K562 (cell line): ENCODE data around the gene ZPR1. TPM values are rescaled to one million over a fixed set of nuclear protein-coding genes. Genes with fewer than 3 reads are reported as not detected.

Experiments
- ATAC-seq: fragments of 200-7000 bp; cut with Tn5 transposase; 3 replicates; pipeline ENCODE4 v1.9.1; 2020; ENCODE audit warnings: moderate library complexity
- BruUV-seq: library from RNA; stranded (reverse); fragments of 400-500 nt; replicated peaks from 2 replicates; lab custom pipeline; 2021; lab: Mats Ljungman, UMichigan
- CTCF ChIA-PET: fragments of 300-600 bp; formaldehyde crosslinking; extraction: SDS; loops from one replicate; lab custom pipeline; 2021; ENCODE audit warnings: low intra/inter-chr PET ratio; lab: Yijun Ruan, JAX
- POLR2A ChIA-PET: fragments of 300-600, 350-650 bp; sonication (Branson Sonifier 250); formaldehyde crosslinking; extraction: SDS; loops from one replicate; lab custom pipeline; 2021; ENCODE audit warnings: antibody characterized with exemption, inconsistent platforms; lab: Yijun Ruan, JAX
- DNase-seq, 4 experiments: peaks; one replicate each; pipeline versions ENCODE4 v3.0.0 to v3.0.0-alpha.2; 2011 to 2018; ENCODE audit warnings: low spot score in 3 of 4, mixed read lengths in 3 of 4; ENCODE audit errors: extremely low read depth in 1 of 4
- FAIRE-seq: peaks from 2 replicates; lab custom pipeline; 2011; peaks lifted over from hg19 to GRCh38; lab: Jason Lieb, UNC
- H2AFZ ChIP-seq: 2 replicates; pipeline ENCODE4 v1.6.0; 2011; ENCODE audit warnings: low read depth, low read length, control low read depth, inconsistent platforms
- H3K27ac ChIP-seq: fragments of 200-600 bp; 3 replicates; pipeline ENCODE4 v1.8.0; 2011; ENCODE audit warnings: low read depth, mild to moderate bottlenecking, control low read depth, inconsistent platforms, low read length, moderate library complexity, mixed read lengths; ENCODE audit errors: extremely low read depth
- H3K27me3 ChIP-seq, 2 experiments: fragments of 300-600 bp in 1 of 2; 2 replicates in 1 of 2; 3 replicates in 1 of 2; pipeline versions ENCODE4 v1.6.0 to v1.8.0; 2011; ENCODE audit warnings: inconsistent platforms in 2 of 2, low read length in 2 of 2, mild to moderate bottlenecking in 1 of 2, mixed read lengths in 1 of 2, moderate library complexity in 1 of 2; ENCODE audit not compliant: control insufficient read depth in 2 of 2, insufficient read depth in 2 of 2
- H3K36me3 ChIP-seq: fragments of 300-600 bp; 3 replicates; pipeline ENCODE4 v1.8.0; 2011; ENCODE audit warnings: mild to moderate bottlenecking, low read length, inconsistent platforms; ENCODE audit not compliant: control insufficient read depth, insufficient read depth
- H3K4me1 ChIP-seq, 2 experiments: fragments of 200-600 bp in 1 of 2; replicated peaks in 1 of 2; 2 replicates in 1 of 2; 3 replicates in 1 of 2; pipeline versions ENCODE4 v1.5.1 to v1.8.0; 2011; ENCODE audit warnings: inconsistent platforms in 2 of 2, low read length in 2 of 2, mild to moderate bottlenecking in 1 of 2, mixed read lengths in 1 of 2, moderate library complexity in 1 of 2; ENCODE audit not compliant: control insufficient read depth in 2 of 2, insufficient read depth in 2 of 2
- H3K4me2 ChIP-seq: 2 replicates; pipeline ENCODE4 v1.6.1; 2011; ENCODE audit warnings: low read length, control low read depth, inconsistent platforms, mixed read lengths; ENCODE audit not compliant: insufficient read depth
- H3K4me3 ChIP-seq: fragments of 200-600 bp; sonication (generic), shearing (Covaris generic); 2 replicates; pipeline ENCODE4 v1.5.1; 2016; ENCODE audit warnings: control low read depth, inconsistent platforms
- H3K79me2 ChIP-seq: fragments of 200-600 bp; 3 replicates; pipeline ENCODE4 v1.8.0; 2011; ENCODE audit warnings: low read length, inconsistent platforms; ENCODE audit not compliant: control insufficient read depth, insufficient read depth
- H3K9ac ChIP-seq, 2 experiments: 2 replicates each; pipeline versions ENCODE4 v1.6.0 to v1.6.1; 2011; ENCODE audit warnings: low read depth in 2 of 2, low read length in 2 of 2, control low read depth in 1 of 2, inconsistent platforms in 1 of 2, mild to moderate bottlenecking in 1 of 2, mixed read lengths in 1 of 2; ENCODE audit not compliant: insufficient read depth in 1 of 2
- H3K9me1 ChIP-seq: one replicate; pipeline ENCODE4 v1.6.0; 2011; ENCODE audit warnings: inconsistent platforms, mild to moderate bottlenecking, low read length, moderate library complexity; ENCODE audit not compliant: control insufficient read depth, insufficient read depth
- H3K9me3 ChIP-seq: replicated peaks from 2 replicates; pipeline ENCODE4 v1.5.1; 2011; ENCODE audit warnings: low read depth, low read length, inconsistent platforms; ENCODE audit not compliant: control insufficient read depth, insufficient read depth
- H4K20me1 ChIP-seq: replicated peaks from 2 replicates; pipeline ENCODE4 v1.6.1; 2011; ENCODE audit warnings: low read length, inconsistent platforms, mixed read lengths; ENCODE audit not compliant: control insufficient read depth, insufficient read depth
- BHLHE40 ChIP-seq: IDR thresholded peaks from 2 replicates; pipeline ENCODE4 v1.6.1; 2011; ENCODE audit warnings: low read length, improper control_type of control experiment
- FOXA3 ChIP-seq, 2 experiments: fragments of 450-650 bp in 1 of 2; sonication (generic) in 1 of 2; formaldehyde crosslinking; IDR thresholded peaks in 1 of 2; conservative IDR thresholded peaks in 1 of 2; 2 replicates each; pipeline versions ENCODE4 v1.4.0 to v1.8.0; 2020 to 2022; ENCODE audit warnings: mild to moderate bottlenecking in 2 of 2, missing genetic modification reagents in 1 of 2
- HLTF ChIP-seq: fragments of 450-650 bp; IDR thresholded peaks from 2 replicates; pipeline ENCODE4 v1.6.1; 2016
- NFIX ChIP-seq: fragments of 250-450 bp; sonication (Bioruptor Pico); IDR thresholded peaks from 2 replicates; pipeline ENCODE4 v1.4.0; 2020; ENCODE audit warnings: low read depth, mild to moderate bottlenecking, moderate library complexity
- SNRNP70 ChIP-seq: fragments of 200-400 bp; formaldehyde crosslinking; optimal IDR thresholded peaks from 2 replicates; pipeline ENCODE3; 2017; ENCODE audit warnings: low read depth, low read length
- TCFL5 ChIP-seq: fragments of 250-450 bp; sonication (Bioruptor Pico); conservative IDR thresholded peaks from 2 replicates; pipeline ENCODE4 v1.6.1; 2021; ENCODE audit warnings: mild to moderate bottlenecking, moderate library complexity, matching md5 sums
- XRCC4 ChIP-seq: IDR thresholded peaks from one replicate; pipeline ENCODE4 v1.6.1; 2011; ENCODE audit not compliant: insufficient read depth, insufficient read length; ENCODE audit errors: extremely low read depth
- ZNF311 ChIP-seq: fragments of 250-450 bp; sonication (Bioruptor Pico); IDR thresholded peaks from 2 replicates; pipeline ENCODE4 v1.4.0; 2020; ENCODE audit warnings: mild to moderate bottlenecking, moderate library complexity
- ZNF444 ChIP-seq: fragments of 250-450 bp; sonication (Bioruptor Pico); IDR thresholded peaks from 2 replicates; pipeline ENCODE4 v1.4.0; 2020; ENCODE audit warnings: mild to moderate bottlenecking, moderate library complexity
- ZNF668 ChIP-seq: fragments of 250-450 bp; sonication (Bioruptor Pico); IDR thresholded peaks from 2 replicates; pipeline ENCODE4 v1.8.0; 2022; ENCODE audit warnings: mild to moderate bottlenecking, inconsistent platforms
- WGBS: fragments of 100-300 bp; shearing (Covaris generic); methylation state at CpG from one replicate; pipeline ENCODE4 v1.1.6; 2016; ENCODE audit warnings: low coverage, mixed read lengths; ENCODE audit not compliant: insufficient coverage; ENCODE audit errors: missing lambda C conversion rate; 5-methylcytosine and 5-hydroxymethylcytosine counted together
- in situ Hi-C: fragments of 300-500 bp; cut with MboI; formaldehyde crosslinking; loops from 4 replicates; pipeline ENCODE4 v1.15.0; 2018; ENCODE audit warnings: inconsistent platforms, mixed read lengths
- intact Hi-C: fragments of 100-400 bp; cut with micrococcal nuclease; formaldehyde crosslinking; loops from 2 replicates; pipeline ENCODE4 v1.14.2; 2022
- polyA plus RNA-seq, 8 experiments: library from polyadenylated mRNA; depleted of rRNA in 4 of 8; stranded (reverse) in 5 of 8; unstranded in 3 of 8; fragments of >200 nt; fragmentation: Nextera tagmentation in 2 of 8; fragmentation: Illumina TruSeq in 1 of 8; extraction: Ambion mirVana in 2 of 8; extraction: Trizol in 1 of 8; gene quantifications; 2 replicates each; pipeline versions ENCODE4 v1.2.1 to v1.2.3, GENCODE V29; 2011 to 2014; ENCODE audit warnings: inconsistent platforms in 1 of 8, missing spikeins in 1 of 8
- total RNA-seq, 7 experiments: library from RNA; depleted of rRNA in 6 of 7; stranded (reverse); fragments of >200 nt in 6 of 7; fragmentation: Illumina TruSeq in 2 of 7; extraction: Trizol in 2 of 7; gene quantifications; 2 replicates each; pipeline versions ENCODE4 v1.2.1 to v1.2.3, GENCODE V29; 2011 to 2021; ENCODE audit warnings: low replicate concordance in 1 of 7
- TF ChIP-seq, protein P1 (sequence below): sonication (generic); formaldehyde crosslinking; IDR thresholded peaks from 2 replicates; pipeline ENCODE4 v1.9.0; 2022; ENCODE audit warnings: mild to moderate bottlenecking, missing genetic modification reagents

ZPR1 gene
- total and polyA plus RNA-seq, 9 of the 15 experiments (the other 6 are each of a cell fraction or from before 2014, with no cell fraction given), result 13.0 to 120 (median 83.8) TPM

DNA sequence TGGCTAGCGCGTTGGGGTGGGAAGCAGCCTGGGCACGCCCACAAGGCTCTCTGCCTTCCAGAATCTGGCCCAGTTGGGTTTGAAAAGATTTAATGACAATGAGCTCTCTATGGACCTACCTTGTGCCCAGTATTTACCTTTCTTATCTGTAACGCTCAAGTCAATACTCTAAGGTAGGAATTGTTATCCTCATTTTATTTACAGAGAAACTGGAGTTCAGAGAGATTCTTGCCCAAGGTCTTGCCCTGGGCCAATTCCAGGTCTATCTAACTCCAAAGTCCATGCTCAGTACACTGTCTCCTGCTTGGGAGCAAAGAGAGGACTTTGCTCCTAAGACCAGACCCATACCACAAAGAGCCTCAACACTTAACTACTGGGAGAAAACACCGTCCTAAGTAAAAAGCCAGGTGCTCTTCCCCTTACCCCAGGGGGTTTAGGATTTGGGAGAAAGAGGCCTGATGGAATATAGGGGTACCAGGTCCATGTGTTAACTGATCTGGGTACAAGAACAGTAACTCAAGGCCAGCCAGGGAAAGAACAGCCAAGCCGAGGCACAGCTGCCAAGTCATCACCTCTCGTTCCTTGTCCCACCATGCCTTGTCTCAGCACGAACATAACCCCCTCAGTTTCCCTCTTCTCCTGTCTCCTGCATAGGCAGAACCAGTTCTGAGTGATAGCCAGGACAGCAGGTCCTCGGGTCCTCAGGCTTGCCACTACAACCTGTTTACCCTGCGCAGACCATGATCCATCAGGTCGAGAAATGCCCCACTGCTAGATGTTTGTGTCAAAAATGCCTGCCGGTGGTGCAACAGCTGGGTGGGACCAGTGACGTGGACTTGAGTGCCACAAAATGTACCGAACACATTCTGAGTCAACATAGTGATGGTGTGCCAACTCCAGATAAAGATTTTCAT lies 20.7 kb upstream of the ZPR1 start:
- Histone ChIP-seq H3K4me2 (no peak overlapping the region; the same call in 1 of the 2 replicates), H2AFZ (no peak overlapping the region), H3K9me3 (no peaks in the 10 kb centered on the region), H4K20me1 (no peaks in the 10 kb centered on the region; the same call in 1 of the 2 replicates), H3K9me1 (no peaks in the 10 kb centered on the region), H3K27me3 (peaks cover 4 to 14% of the 10 kb centered on the region in 2 experiments; a peak in 4 of 5 replicates), H3K4me3 (no peak overlapping the region), H3K36me3 (no peaks in the 10 kb centered on the region), H3K9ac (no peak overlapping the region), H3K27ac (no peak overlapping the region), H3K4me1 (peaks cover 0 to under 1% of the 10 kb centered on the region in 2 experiments; a peak in 2 of 5 replicates), H3K79me2 (no peaks in the 10 kb centered on the region)
- no TSS peak for BruUV-seq
- in situ Hi-C loops, result no loop called here
- ATAC-seq (no peak; the same call in 2 of the 3 replicates), FAIRE-seq (no peak), DNase-seq (no peak)
- intact Hi-C loops, result no loop called here
- WGBS, result 5% methylated on average over 14 of the region's 14 CpGs
- ChIA-PET POLR2A (no interaction called here), CTCF (no interaction called here)
- no peak for TF ChIP-seq FOXA3 (CRISPR knock-in tag; conservative IDR thresholded peaks at IDR 0.05 in 1 of 2, IDR thresholded peaks at IDR 0.05 in 1 of 2)
- no peak for TF ChIP-seq HLTF
- TF ChIP-seq BHLHE40, result no peak
- TF ChIP-seq SNRNP70, result no peak
- no peak for TF ChIP-seq ZNF668
- no peak for TF ChIP-seq ZNF444 (CRISPR knock-in tag)
- TF ChIP-seq, protein P1, sequence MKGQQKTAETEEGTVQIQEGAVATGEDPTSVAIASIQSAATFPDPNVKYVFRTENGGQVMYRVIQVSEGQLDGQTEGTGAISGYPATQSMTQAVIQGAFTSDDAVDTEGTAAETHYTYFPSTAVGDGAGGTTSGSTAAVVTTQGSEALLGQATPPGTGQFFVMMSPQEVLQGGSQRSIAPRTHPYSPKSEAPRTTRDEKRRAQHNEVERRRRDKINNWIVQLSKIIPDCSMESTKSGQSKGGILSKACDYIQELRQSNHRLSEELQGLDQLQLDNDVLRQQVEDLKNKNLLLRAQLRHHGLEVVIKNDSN (CRISPR knock-in tag), result no peak
- TF ChIP-seq XRCC4, result no peak
- no peak for TF ChIP-seq TCFL5 (CRISPR knock-in tag)
- no peak for TF ChIP-seq NFIX (CRISPR knock-in tag)
- TF ChIP-seq ZNF311, result no peak
